NCI-H1417 (cell line): ENCODE measurements around the gene TOP2A.
A peak's percentile ranks its signal among the peaks of the same experiment; 100 is the strongest.

ENCODE experiments used
- DNase-seq, 3 experiments: peaks; one replicate each; lab custom pipeline; 2025; lab: John Stamatoyannopoulos, UW

Gene TOP2A

GRCh38 chr17:40453881-40454612, 36.4 kb upstream of the TOP2A start:
- DNase-seq, result no peak

GRCh38 chr17:40452921-40453378, 35.3 kb upstream of the TOP2A start:
- no peak for DNase-seq

GRCh38 chr17:40452216-40452787, 34.6 kb upstream of the TOP2A start:
- DNase-seq, result no peak

- no peak for DNase-seq
These were observed 33.7 kb upstream of the TOP2A start for GRCh38 chr17:40451420-40451819.

GRCh38 chr17:40450175-40450574, 32.5 kb upstream of the TOP2A start:
- peak in 1 of 3 experiments; percentile 26 for DNase-seq

GRCh38 chr17:40448639-40449261, 31.1 kb upstream of the TOP2A start:
- DNase-seq, result no peak

GRCh38 chr17:40448213-40448638, 30.5 kb upstream of the TOP2A start:
- DNase-seq, result no peak

- no peak for DNase-seq
These were observed 30.1 kb upstream of the TOP2A start for GRCh38 chr17:40447806-40448205.

GRCh38 chr17:40447148-40447644, 29.5 kb upstream of the TOP2A start:
- no peak for DNase-seq

GRCh38 chr17:40445751-40446468, 28.2 kb upstream of the TOP2A start:
- no peak for DNase-seq

- no peak for DNase-seq
These were observed 26.5 kb upstream of the TOP2A start for GRCh38 chr17:40443988-40444899.

GRCh38 chr17:40443196-40443987, 25.7 kb upstream of the TOP2A start, which contains the start of gene IGFBP4:
TSS of gene IGFBP4 (plus strand) at chr17:40443450. CDS start at chr17:40443736, 286 bp downstream.
- peak; percentile 38 to 83 (median 81) for DNase-seq

GRCh38 chr17:40442392-40443195, 24.9 kb upstream of the TOP2A start:
- DNase-seq, result peak in 1 of 3 experiments; percentile 62

- no peak for DNase-seq
These were observed 22.5 kb upstream of the TOP2A start for GRCh38 chr17:40440166-40440565.

GRCh38 chr17:40437095-40437732, 19.5 kb upstream of the TOP2A start:
- DNase-seq, result no peak

- no peak for DNase-seq
These were observed 18.9 kb upstream of the TOP2A start for GRCh38 chr17:40436636-40437035.

GRCh38 chr17:40433551-40434415, 16.1 kb upstream of the TOP2A start:
- DNase-seq, result peak in 1 of 3 experiments; percentile 18
